ENCODE measurements around the gene NOP56.

Gene NOP56

GRCh38 chr20:2651772-2652723 lies at the start of gene NOP56:
Gene NOP56, plus strand, starts transcription at chr20:2652632. Its CDS starts 29 bp downstream, at chr20:2652661.
- DNase-seq (ENCODE audit: low spot score): peak; percentile 91

- DNase-seq (ENCODE audit: low spot score): no peak
These were observed 49.7 kb upstream of the NOP56 start for GRCh38 chr20:2602746-2603145.

- DNase-seq (ENCODE audit: low spot score): no peak
These were observed 48.5 kb upstream of the NOP56 start for GRCh38 chr20:2603816-2604505.

- no peak for DNase-seq (ENCODE audit: low spot score)
These were observed 48.0 kb upstream of the NOP56 start for GRCh38 chr20:2604506-2604835.

GRCh38 chr20:2606507-2607006 lies 45.9 kb upstream of the NOP56 start:
- no peak for DNase-seq (ENCODE audit: low spot score)

GRCh38 chr20:2610326-2610725 lies 42.1 kb upstream of the NOP56 start:
- DNase-seq (ENCODE audit: low spot score): no peak

- DNase-seq (ENCODE audit: low spot score): no peak
These were observed 41.3 kb upstream of the NOP56 start for GRCh38 chr20:2610941-2611720.

GRCh38 chr20:2612073-2612472 lies 40.4 kb upstream of the NOP56 start:
- no peak for DNase-seq (ENCODE audit: low spot score)

GRCh38 chr20:2616634-2617033 lies 35.8 kb upstream of the NOP56 start:
- no peak for DNase-seq (ENCODE audit: low spot score)

- DNase-seq (ENCODE audit: low spot score): no peak
These were observed 35.2 kb upstream of the NOP56 start for GRCh38 chr20:2617099-2617714.

GRCh38 chr20:2618815-2619214 lies 33.6 kb upstream of the NOP56 start:
- DNase-seq (ENCODE audit: low spot score): no peak

GRCh38 chr20:2619337-2619736 lies 33.1 kb upstream of the NOP56 start:
- DNase-seq (ENCODE audit: low spot score): no peak

GRCh38 chr20:2619961-2620595 lies 32.4 kb upstream of the NOP56 start:
- DNase-seq (ENCODE audit: low spot score): no peak

- no peak for DNase-seq (ENCODE audit: low spot score)
These were observed 28.2 kb upstream of the NOP56 start for GRCh38 chr20:2624190-2624589.

- no peak for DNase-seq (ENCODE audit: low spot score)
These were observed 27.4 kb upstream of the NOP56 start for GRCh38 chr20:2625062-2625461.

- DNase-seq (ENCODE audit: low spot score): no peak
These were observed 25.4 kb upstream of the NOP56 start for GRCh38 chr20:2626853-2627541.

- no peak for DNase-seq (ENCODE audit: low spot score)
These were observed 21.2 kb upstream of the NOP56 start for GRCh38 chr20:2631228-2631627.

GRCh38 chr20:2633381-2633780 lies 19.1 kb upstream of the NOP56 start:
- DNase-seq (ENCODE audit: low spot score): no peak

- DNase-seq (ENCODE audit: low spot score): no peak
These were observed 15.2 kb upstream of the NOP56 start for GRCh38 chr20:2637246-2637645.

GRCh38 chr20:2640260-2640659 lies 12.2 kb upstream of the NOP56 start:
- DNase-seq (ENCODE audit: low spot score): no peak

- no peak for DNase-seq (ENCODE audit: low spot score)
These were observed 11.5 kb upstream of the NOP56 start for GRCh38 chr20:2640899-2641298.
